ENCODE data around the gene SIPA1L3.
"Not testable (repeated sequence)": the region's sequence is repeated elsewhere in the genome, so short reads cannot be mapped to it uniquely, and the experiment has no call there.

The SIPA1L3 gene

DNA sequence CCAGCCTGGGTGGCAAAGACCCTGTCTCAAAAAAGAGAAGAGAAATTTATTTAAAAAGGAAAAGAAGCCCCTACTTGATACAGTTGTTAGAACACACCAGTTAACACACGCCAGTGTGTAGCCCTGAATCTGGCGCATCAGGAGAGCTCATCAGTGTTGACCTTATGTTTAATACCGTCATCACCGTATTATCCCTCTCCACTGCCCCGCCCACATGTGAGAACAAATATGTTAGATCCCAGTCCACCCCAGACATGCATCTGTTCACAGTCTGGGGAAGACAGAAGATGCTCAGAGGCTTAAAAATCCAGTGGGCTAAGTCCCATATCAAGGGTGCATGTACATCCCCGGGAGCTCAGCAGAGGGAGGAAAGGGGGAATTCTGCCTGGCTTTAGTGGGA lies 161.8 kb downstream of the SIPA1L3 start:
- H3K9me3 Mint-ChIP-seq: no peaks in the 10 kb centered on the region
- DNase-seq: no peak
- peaks cover 0 to 4% of the 10 kb centered on the region in 2 donors for H3K4me1 Mint-ChIP-seq (ENCODE audit: low read depth in 2 of 2)
- ATAC-seq (replicated peaks): no peak
- H3K27me3 Mint-ChIP-seq: no peaks in the 10 kb centered on the region
- H3K4me3 Mint-ChIP-seq: no peak overlapping the region
- peak overlapping the region in 1 of 2 donors; percentile 65 for H3K27ac Mint-ChIP-seq
- H3K36me3 Mint-ChIP-seq (ENCODE audit: insufficient read depth): no peaks in the 10 kb centered on the region

DNA sequence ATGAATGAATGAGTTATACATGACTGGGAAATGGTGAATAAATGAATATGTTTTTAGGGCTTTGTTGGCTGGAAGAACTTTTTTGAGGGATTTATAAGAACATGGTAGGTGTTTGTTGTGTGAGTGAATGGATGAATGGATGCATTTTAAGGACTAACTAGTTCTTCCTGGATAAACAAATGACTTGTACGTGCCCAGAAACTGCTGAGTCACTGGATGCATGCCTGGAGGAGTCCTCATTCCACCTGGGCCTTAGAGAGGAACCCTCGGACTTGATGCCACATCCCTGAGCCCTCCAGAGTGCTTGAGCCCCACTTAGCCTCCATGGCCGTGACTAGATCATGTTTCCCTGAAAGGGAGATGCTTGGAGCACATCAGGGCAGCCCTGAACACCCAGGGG lies 163.6 kb downstream of the SIPA1L3 start:
- DNase-seq: no peak
- Mint-ChIP-seq H3K27ac (no peak overlapping the region), H3K4me1 (ENCODE audit: low read depth in 2 of 2) (peaks cover 0 to 6% of the 10 kb centered on the region in 2 donors), H3K9me3 (no peaks in the 10 kb centered on the region), H3K27me3 (no peaks in the 10 kb centered on the region), H3K4me3 (no peak overlapping the region), H3K36me3 (ENCODE audit: insufficient read depth) (no peaks in the 10 kb centered on the region)
- no peak for ATAC-seq (replicated peaks)

DNA sequence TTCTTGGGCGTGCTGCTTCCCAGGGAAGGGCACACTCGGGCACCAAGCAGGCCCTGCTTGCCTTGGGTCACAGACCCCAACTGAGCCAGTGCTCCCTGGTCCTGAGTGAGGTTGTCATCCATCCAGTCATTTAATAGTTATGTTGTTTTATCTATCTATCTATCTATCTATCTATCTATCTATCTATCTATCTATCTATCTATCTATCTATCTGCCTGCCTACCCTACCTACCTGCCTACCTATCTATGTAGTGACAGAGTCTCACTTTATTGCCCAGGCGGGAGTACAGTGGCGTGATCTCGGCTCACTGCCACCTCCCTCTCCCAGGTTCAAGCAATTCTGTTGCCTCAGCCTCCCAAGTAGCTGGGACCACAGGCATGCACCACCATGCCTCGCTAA lies 164.0 kb downstream of the SIPA1L3 start:
- not testable (repeated sequence) for ATAC-seq (replicated peaks); DNase-seq

DNA sequence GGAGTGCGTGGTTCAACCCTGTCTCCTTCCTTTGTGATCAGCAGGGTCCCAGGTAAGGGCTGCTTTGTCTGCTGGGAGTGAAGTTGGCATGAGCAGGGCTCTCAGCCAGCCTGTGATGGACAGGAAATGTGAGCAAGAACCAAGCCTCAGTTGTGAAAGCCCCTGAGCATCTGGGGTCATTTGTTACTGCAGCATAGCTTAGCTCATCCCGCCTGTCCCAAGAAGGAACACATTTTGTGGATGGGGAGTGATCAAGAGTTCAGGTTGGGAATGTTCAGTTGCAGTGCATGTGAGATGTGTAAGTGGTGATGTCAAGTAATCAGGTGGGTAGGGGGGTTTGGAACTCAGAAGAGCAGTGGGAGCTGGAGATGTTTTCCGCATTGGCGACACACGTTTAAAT lies 164.6 kb downstream of the SIPA1L3 start:
- DNase-seq: no peak
- Mint-ChIP-seq H3K36me3 (ENCODE audit: insufficient read depth) (no peaks in the 10 kb centered on the region), H3K27ac (no peak overlapping the region), H3K4me3 (no peak overlapping the region), H3K4me1 (ENCODE audit: low read depth in 2 of 2) (peaks cover 0 to 6% of the 10 kb centered on the region in 2 donors), H3K27me3 (no peaks in the 10 kb centered on the region), H3K9me3 (peaks cover 0 to 2% of the 10 kb centered on the region in 2 donors)
- no peak for ATAC-seq (replicated peaks)

More for the DNA sequence above, 164.0 kb downstream of the SIPA1L3 start:
- not testable (repeated sequence) for H3K36me3 Mint-ChIP-seq (ENCODE audit: insufficient read depth); H3K27me3 Mint-ChIP-seq; H3K27ac Mint-ChIP-seq; H3K9me3 Mint-ChIP-seq; H3K4me3 Mint-ChIP-seq; H3K4me1 Mint-ChIP-seq (ENCODE audit: low read depth in 2 of 2)

DNA sequence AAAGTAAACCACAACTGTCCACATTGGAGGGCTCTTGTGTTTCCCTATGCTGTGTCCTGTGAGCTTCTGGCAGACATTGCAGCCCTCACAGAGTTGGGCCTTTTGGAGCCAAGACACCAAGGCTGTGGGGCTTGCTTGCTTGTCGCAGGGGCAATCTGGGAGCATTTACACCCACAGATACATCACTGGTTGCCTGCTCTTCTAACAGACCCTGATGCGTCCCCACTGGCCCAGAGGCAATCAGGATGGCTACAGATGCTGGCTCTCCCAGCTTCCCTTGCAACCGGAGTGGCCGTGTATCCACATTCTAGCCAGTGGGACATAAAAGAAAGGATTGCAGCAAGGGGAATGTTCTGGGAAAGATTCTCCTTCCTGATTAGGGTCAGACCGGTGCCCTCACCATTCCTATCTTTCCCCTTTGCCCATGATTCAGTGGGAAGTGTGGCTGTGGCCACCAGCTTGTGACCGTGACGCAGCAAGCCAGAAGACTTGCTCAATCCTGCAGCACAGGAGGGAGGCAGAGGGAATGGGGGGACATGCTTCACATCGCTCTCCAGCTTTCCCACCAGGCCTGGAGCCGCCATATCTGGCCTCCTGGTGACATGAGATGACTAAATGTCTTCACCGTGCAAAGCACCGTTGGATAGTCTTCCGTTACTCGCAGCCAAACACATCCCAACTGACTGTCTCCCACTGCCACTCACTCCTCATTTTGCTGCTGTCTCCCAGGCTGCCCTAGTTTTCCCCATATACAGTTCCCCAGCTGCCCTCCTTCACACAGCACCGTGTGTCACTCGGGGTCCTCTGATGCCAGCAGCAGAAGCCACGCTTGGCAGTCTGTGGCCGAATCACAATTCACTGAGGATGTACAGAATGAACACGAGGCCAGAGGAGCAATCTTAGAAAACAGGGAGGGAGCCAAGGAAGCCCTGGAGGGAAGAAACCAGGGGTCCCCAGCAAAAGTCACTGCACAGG lies 166.1 kb downstream of the SIPA1L3 start:
- no peaks in the 10 kb centered on the region for H3K36me3 Mint-ChIP-seq (ENCODE audit: insufficient read depth)
- no peak for DNase-seq
- H3K27ac Mint-ChIP-seq: peak overlapping the region in 1 of 2 donors; percentile 67
- no peak overlapping the region for H3K4me3 Mint-ChIP-seq
- peaks cover 0 to 6% of the 10 kb centered on the region in 2 donors for H3K4me1 Mint-ChIP-seq (ENCODE audit: low read depth in 2 of 2)
- ATAC-seq (replicated peaks): no peak
- no peaks in the 10 kb centered on the region for H3K27me3 Mint-ChIP-seq
- peaks cover 0 to 2% of the 10 kb centered on the region in 2 donors for H3K9me3 Mint-ChIP-seq

DNA sequence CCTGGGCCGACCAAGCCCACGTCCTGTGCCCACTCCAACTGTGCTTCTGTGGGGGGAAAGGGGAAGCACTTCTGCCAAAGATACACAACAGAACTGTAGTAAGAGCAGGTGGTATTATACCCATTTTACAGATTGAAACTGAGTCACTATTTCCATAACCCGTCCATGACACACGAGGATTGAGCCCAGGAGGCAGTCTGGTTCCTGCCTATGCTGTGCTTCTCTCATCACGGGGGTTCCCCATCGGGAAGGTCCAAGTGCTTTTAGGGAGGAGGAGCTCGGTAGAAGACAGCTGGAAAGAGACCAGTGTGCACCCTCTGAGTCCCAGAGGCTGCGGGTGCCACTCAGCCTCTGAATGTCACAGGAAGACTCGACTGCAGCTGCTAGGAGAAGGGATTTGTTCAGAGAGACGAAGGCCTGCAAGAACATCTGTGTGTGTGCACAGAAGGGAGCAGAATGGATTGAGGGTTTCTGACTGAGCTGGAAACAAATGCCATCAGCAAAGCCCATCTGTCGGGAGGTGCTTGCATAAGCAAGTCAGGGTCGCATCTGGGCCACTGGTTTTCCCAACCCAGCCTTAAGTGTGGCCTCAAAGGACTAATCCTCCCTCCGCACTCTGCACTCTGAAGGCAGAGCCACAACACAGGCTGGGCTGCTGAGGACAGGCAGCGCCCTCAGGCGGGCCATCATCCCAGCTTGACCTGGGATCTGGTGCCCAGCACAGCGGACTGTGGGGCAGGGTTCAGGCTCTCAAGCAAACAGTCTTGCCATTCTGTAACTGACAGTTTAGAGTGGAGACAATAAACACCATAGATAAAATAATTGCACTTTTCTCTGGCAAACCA lies 167.1 kb downstream of the SIPA1L3 start:
- ATAC-seq (replicated peaks) (no peak), DNase-seq (no peak)
- Mint-ChIP-seq H3K4me1 (ENCODE audit: low read depth in 2 of 2) (peaks cover 0 to 6% of the 10 kb centered on the region in 2 donors), H3K4me3 (no peak overlapping the region), H3K27ac (peak overlapping the region; percentile 15 to 32), H3K27me3 (no peaks in the 10 kb centered on the region), H3K9me3 (peaks cover 0 to 2% of the 10 kb centered on the region in 2 donors), H3K36me3 (ENCODE audit: insufficient read depth) (peaks cover under 1% of the 10 kb centered on the region)

DNA sequence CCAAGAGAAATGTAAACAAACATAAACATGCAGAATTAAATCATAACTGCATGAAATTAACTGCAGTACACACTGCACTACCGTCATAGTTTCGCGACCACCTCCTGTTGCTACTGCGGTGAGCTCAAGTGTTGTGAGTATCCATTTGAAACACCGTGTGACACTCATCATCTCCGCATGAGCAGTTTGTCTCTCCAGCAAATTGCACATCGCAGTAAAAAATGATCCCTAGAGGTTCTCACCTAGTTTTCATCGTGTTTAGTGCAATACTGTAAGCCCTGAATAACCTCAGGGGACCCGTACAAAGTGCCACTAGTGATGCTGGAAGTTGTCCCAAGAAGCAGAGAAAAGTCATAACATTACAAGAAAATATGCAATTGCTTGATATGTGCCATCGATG lies 169.3 kb downstream of the SIPA1L3 start:
- Mint-ChIP-seq H3K4me3 (no peak overlapping the region), H3K27ac (no peak overlapping the region), H3K36me3 (ENCODE audit: insufficient read depth) (peaks cover 5% of the 10 kb centered on the region), H3K27me3 (no peaks in the 10 kb centered on the region), H3K9me3 (peaks cover 0 to 2% of the 10 kb centered on the region in 2 donors), H3K4me1 (ENCODE audit: low read depth in 2 of 2) (peaks cover 0 to 3% of the 10 kb centered on the region in 2 donors)
- ATAC-seq (replicated peaks) (no peak), DNase-seq (no peak)

DNA sequence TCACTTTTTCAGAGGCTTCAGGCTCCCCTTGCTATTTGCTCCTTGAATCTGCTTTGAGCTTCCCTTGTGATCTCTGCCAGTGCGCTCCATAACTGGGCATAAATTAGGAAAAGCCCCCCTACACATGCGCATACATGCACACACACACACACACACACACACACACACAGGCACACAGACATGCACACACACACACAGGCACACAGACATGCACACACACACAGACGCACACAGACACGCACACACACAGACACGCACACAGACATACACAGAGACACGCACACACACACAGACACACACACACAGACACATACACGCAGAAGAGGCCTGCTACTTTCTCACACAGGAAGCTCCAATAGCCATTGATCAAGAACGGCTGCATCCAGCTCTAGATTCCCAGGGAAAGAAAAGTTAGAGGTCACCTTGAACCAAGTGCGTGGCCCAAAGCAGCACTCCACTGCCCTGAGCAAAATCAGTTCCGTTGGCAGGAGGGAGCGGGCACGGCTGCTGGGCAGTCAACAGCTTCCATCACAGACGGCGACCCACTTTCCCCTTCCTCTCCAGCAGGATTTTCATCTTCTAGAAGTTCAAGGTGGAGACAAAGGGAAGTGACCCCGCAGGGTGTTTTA lies 171.4 kb downstream of the SIPA1L3 start:
- Mint-ChIP-seq H3K4me3 (no peak overlapping the region), H3K9me3 (peaks cover 0 to 2% of the 10 kb centered on the region in 2 donors), H3K27ac (peak overlapping the region in 1 of 2 donors; percentile 72), H3K4me1 (ENCODE audit: low read depth in 2 of 2) (peaks cover 2 to 4% of the 10 kb centered on the region in 2 donors), H3K27me3 (no peaks in the 10 kb centered on the region), H3K36me3 (ENCODE audit: insufficient read depth) (peaks cover 9% of the 10 kb centered on the region)
- DNase-seq (no peak), ATAC-seq (replicated peaks) (no peak)

DNA sequence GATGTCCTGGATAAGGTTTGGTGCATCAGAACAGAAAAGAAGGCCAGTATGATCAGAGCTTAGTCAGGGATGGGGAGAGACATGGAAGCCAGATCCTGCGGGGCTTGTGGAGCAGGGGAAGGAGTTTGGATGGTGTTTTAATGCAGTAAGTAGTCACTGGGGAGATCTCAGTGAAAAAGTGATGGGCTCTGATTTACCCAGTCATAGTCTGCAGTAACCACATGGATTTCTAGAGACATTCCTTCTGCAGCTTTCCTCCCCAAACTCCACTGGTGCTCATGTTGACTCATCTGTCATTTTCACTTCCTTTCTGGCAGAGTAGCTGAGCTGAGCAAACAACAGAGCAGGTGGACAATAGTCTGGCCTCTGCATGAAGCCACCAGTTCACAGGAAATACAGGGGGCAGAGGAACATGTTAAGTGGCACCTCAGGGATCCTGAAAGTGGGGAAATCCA lies 172.9 kb downstream of the SIPA1L3 start:
- ATAC-seq (replicated peaks) (no peak), DNase-seq (no peak)
- no peak overlapping the region for H3K4me3 Mint-ChIP-seq
- H3K9me3 Mint-ChIP-seq: peaks cover 0 to 2% of the 10 kb centered on the region in 2 donors
- H3K27ac Mint-ChIP-seq: peak overlapping the region; percentile 9 to 56
- no peaks in the 10 kb centered on the region for H3K27me3 Mint-ChIP-seq
- H3K36me3 Mint-ChIP-seq (ENCODE audit: insufficient read depth): peaks cover 15% of the 10 kb centered on the region
- peaks cover 0 to 4% of the 10 kb centered on the region in 2 donors for H3K4me1 Mint-ChIP-seq (ENCODE audit: low read depth in 2 of 2)

DNA sequence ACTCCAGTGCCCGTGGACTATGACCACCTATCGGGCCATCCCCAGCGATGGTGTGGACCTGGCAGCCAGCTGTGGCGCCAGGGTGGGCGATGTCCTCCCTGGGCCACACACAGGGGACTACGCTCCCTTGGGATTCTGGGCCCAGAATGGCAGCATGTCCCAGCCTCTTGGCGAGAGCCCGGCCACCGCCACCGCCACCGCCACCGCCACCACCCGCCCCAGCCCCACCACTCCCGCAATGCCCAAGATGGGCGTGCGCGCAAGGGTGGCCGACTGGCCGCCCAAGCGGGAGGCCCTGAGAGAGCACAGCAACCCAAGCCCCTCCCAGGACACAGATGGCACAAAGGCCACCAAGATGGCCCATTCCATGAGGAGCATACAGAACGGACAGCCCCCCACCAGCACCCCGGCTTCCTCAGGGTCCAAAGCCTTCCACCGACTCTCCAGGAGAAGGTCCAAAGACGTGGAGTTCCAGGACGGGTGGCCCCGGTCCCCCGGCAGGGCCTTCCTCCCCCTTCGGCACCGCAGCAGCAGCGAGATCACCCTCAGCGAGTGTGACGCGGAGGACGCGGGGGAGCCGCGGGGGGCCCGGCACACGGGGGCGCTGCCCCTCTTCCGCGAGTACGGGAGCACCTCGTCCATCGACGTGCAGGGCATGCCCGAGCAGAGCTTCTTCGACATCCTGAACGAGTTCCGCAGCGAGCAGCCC lies 174.7 kb downstream of the SIPA1L3 start:
- ATAC-seq (replicated peaks): no peak
- H3K4me1 Mint-ChIP-seq (ENCODE audit: low read depth in 2 of 2): peaks cover 0 to 4% of the 10 kb centered on the region in 2 donors
- DNase-seq: no peak
- H3K36me3 Mint-ChIP-seq (ENCODE audit: insufficient read depth): peaks cover 16% of the 10 kb centered on the region
- H3K27ac Mint-ChIP-seq: no peak overlapping the region
- H3K4me3 Mint-ChIP-seq: no peak overlapping the region
- H3K27me3 Mint-ChIP-seq: no peaks in the 10 kb centered on the region
- H3K9me3 Mint-ChIP-seq: no peaks in the 10 kb centered on the region

DNA sequence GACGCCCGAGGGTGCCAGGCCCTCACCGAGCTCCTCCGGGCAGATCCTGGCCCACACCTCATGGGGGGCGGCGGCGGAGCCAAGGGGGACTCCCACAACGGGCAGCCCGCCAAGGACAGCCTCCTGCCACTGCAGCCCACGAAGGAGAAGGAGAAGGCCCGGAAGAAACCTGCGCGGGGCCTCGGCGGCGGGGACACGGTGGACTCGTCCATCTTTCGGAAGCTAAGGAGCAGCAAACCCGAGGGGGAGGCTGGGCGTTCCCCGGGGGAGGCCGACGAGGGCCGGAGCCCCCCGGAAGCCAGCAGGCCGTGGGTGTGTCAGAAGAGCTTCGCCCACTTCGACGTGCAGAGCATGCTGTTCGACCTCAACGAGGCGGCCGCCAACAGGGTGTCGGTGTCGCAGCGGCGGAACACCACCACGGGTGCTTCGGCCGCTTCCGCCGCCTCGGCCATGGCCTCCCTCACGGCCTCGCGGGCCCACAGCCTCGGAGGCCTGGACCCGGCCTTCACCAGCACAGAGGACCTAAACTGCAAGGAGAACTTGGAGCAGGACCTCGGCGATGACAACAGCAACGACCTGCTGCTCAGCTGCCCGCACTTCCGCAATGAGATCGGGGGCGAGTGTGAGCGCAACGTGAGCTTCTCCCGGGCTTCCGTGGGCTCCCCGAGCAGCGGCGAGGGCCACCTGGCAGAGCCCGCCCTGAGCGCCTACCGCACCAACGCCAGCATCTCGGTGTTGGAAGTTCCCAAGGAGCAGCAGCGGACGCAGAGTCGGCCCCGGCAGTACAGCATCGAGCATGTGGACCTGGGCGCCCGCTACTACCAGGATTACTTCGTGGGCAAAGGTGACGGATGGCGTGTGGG lies 175.5 kb downstream of the SIPA1L3 start:
- no peak overlapping the region for H3K4me3 Mint-ChIP-seq
- no peak for DNase-seq
- no peak for ATAC-seq (replicated peaks)
- H3K36me3 Mint-ChIP-seq (ENCODE audit: insufficient read depth): peaks cover 20% of the 10 kb centered on the region
- no peaks in the 10 kb centered on the region for H3K27me3 Mint-ChIP-seq
- no peaks in the 10 kb centered on the region for H3K9me3 Mint-ChIP-seq
- no peak overlapping the region for H3K27ac Mint-ChIP-seq
- peaks cover 0 to 4% of the 10 kb centered on the region in 2 donors for H3K4me1 Mint-ChIP-seq (ENCODE audit: low read depth in 2 of 2)

DNA sequence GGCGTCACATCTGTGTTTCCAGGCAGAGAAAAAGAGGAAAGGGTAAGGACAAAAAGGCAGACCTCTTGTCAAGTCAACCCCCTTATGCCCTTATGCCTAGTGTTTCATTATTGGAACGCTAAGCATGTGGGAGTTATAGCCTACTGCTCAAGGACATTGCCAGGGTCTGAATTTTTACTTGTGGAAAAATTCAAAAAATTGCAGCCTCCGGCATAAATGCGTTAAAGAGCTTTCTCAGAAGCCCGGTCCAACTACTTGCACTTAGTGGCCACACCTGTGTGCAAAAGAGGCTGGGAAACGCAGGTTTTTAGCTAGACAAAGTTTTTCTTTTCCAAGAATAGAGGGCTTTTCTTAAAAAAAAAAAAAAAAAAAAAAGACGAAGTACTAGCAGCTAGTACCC lies 177.2 kb downstream of the SIPA1L3 start:
- DNase-seq (no peak), ATAC-seq (replicated peaks) (no peak)
- Mint-ChIP-seq H3K36me3 (ENCODE audit: insufficient read depth) (peaks cover 30% of the 10 kb centered on the region), H3K4me3 (no peak overlapping the region), H3K27ac (no peak overlapping the region), H3K9me3 (no peaks in the 10 kb centered on the region), H3K4me1 (ENCODE audit: low read depth in 2 of 2) (peaks cover 0 to 4% of the 10 kb centered on the region in 2 donors), H3K27me3 (no peaks in the 10 kb centered on the region)

All from effector memory CD8-positive, alpha-beta T cell (primary cell).